Heart left ventricle (tissue), 13 donors: ENCODE data around the gene WNK2.

Experiments used
- POLR2A ChIP-seq, 2 donors: fragments of 450-650 bp; IDR thresholded peaks; one replicate each; pipeline ENCODE4 v1.6.1; 2017; ENCODE audit warnings: antibody characterized with exemption in 2 of 2, mild to moderate bottlenecking in 2 of 2, moderate library complexity in 2 of 2
- TF ChIP-seq, protein P1 (sequence below), 12 donors: fragments of 200-600 bp; sonication (generic) in 4 of 12; IDR thresholded peaks; one replicate each; pipeline versions ENCODE4 v1.5.0 to v1.8.0; 2018 to 2022; ENCODE audit warnings: antibody characterized with exemption in 12 of 12, mild to moderate bottlenecking in 5 of 12
- donor health status: ischemic (EF 13 %, LVEDD 7.1; RV severe dilation, severe dysfunction).
- donor health status: DM: no; HTN: yes; CAD: no.
- donor health status: DM: no; HTN: no; CAD: no.
- donor health status: ischemic (EF 25% LVEDD 6.9; RV normal size, moderate dysfunction).
- donor health status: ischemic (EF 25% LVEDD 5.7; RV mildly dilated, moderate dysfunction).
- donor health status: ischemic (EF 35%, LVEDD 5.7; RV mildly dilated, moderate dysfunction).
- donor health status: nonischemic (EF 11% LVEDD 7.7; RV severe dilation, severe dysfunction).
- donor health status: DM: yes; HTN: yes; CAD: no.
- donor health status: PGD.
- donor health status: ischemic (EF 29% LVEDD 5.4; RV normal size, mild dysfunction).
- donor health status: nonischemic (EF 23%, LVEDD 6.1; RV moderate dilation, normal function).

DNA sequence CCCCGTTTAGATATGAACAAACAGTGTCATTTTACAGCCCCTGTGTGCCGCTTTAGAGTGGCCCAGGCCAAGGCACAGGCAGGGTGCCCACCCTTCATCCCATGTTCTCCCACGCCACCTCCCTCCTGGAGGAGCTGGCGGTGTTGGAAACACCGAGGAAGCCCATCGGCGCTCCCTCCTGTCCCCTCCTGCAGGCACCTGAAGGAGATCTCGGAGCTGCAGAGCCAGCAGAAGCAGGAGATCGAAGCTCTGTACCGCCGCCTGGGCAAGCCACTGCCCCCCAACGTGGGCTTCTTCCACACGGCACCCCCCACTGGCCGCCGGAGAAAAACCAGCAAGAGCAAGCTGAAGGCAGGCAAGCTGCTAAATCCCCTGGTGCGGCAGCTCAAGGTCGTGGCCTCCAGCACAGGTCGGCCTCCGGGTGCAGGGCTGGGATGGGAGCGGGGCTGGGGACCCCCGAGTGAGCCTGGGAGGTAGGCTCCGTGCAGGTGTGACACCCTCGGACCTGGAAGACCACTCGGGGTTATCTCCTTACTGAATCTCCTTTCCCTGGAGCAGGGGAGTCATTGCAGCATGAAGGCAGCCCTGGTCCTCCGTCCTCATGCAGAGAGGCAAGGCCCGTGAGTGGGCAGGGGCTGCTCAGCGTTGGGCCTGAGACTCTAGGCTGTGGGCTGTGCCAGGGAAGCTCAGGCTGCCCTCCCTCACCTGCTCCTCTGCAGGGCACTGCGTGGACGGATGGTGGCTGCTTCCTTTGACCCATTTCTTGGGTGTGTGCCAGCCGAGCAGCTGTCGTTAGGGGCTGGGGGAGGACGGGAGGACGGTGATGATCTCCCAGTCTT lies 113.9 kb downstream of the WNK2 start:
- no peak for TF ChIP-seq POLR2A (IDR thresholded peaks at IDR 0.05)
- TF ChIP-seq, protein P1, sequence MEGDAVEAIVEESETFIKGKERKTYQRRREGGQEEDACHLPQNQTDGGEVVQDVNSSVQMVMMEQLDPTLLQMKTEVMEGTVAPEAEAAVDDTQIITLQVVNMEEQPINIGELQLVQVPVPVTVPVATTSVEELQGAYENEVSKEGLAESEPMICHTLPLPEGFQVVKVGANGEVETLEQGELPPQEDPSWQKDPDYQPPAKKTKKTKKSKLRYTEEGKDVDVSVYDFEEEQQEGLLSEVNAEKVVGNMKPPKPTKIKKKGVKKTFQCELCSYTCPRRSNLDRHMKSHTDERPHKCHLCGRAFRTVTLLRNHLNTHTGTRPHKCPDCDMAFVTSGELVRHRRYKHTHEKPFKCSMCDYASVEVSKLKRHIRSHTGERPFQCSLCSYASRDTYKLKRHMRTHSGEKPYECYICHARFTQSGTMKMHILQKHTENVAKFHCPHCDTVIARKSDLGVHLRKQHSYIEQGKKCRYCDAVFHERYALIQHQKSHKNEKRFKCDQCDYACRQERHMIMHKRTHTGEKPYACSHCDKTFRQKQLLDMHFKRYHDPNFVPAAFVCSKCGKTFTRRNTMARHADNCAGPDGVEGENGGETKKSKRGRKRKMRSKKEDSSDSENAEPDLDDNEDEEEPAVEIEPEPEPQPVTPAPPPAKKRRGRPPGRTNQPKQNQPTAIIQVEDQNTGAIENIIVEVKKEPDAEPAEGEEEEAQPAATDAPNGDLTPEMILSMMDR (IDR thresholded peaks at IDR 0.05), result no peak
